ENCODE measurements around the gene SELENON. TPM values are rescaled to one million over a fixed set of nuclear protein-coding genes. Genes with fewer than 3 reads are reported as not detected.

Gene SELENON
- total RNA-seq, 1 donor from 2014 or later = 45.2 TPM

DNA sequence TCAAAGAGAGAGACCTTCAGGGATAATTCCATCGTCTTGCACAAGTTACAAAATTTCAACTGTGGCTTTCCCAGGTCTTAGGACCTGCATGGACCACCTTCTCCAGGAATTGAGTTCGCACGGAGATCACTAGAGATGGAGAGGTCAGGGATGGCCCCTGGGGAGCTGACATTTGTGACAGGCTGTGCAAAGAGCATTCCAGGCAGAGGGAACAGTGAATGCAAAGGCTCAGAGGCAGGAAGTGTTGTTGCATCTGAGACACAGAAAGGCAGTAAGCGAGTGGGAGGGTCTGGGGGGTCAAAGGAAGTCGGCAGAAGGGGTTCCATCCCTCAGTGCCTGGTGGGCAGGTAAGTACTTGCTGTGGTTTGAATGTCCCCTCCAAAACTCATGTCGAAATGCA, 9.5 kb upstream of the SELENON start:
- peaks cover 28% of the 10 kb centered on the region for H3K4me1 ChIP-seq
- no peaks in the 10 kb centered on the region for H3K9me3 ChIP-seq (replicated peaks)
- no peak overlapping the region for H3K27ac ChIP-seq (replicated peaks)
- no peak overlapping the region for H3K4me3 ChIP-seq
- TF ChIP-seq, protein P1, sequence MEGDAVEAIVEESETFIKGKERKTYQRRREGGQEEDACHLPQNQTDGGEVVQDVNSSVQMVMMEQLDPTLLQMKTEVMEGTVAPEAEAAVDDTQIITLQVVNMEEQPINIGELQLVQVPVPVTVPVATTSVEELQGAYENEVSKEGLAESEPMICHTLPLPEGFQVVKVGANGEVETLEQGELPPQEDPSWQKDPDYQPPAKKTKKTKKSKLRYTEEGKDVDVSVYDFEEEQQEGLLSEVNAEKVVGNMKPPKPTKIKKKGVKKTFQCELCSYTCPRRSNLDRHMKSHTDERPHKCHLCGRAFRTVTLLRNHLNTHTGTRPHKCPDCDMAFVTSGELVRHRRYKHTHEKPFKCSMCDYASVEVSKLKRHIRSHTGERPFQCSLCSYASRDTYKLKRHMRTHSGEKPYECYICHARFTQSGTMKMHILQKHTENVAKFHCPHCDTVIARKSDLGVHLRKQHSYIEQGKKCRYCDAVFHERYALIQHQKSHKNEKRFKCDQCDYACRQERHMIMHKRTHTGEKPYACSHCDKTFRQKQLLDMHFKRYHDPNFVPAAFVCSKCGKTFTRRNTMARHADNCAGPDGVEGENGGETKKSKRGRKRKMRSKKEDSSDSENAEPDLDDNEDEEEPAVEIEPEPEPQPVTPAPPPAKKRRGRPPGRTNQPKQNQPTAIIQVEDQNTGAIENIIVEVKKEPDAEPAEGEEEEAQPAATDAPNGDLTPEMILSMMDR (IDR thresholded peaks at IDR 0.05; ENCODE audit: borderline replicate concordance) = no peak
- DNase-seq = no peak
- H3K27me3 ChIP-seq (ENCODE audit: low read depth) = no peaks in the 10 kb centered on the region
- intact Hi-C loops (cut with micrococcal nuclease) = no loop called here
- no peaks in the 10 kb centered on the region for H3K36me3 ChIP-seq

DNA sequence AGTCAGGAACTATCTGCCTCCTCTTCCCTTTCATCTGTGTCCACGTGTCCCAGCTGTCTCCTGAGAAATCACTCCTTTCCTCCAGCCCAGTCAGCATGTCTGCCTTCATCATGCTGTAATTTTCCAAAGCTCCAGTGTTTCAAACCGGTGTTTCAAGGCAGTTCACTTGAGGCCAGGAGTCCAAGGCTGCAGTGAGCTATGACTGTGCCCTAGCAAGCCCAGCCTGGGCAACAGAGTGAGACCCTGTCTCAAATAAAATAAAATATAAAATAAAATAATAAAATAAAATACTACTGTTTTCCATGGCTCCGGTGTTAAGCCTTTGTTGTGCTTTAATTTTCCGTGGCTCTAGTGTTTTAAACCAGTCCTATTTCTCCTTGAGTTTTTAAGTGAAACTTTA, 7.9 kb upstream of the SELENON start:
- no peaks in the 10 kb centered on the region for H3K27me3 ChIP-seq (ENCODE audit: low read depth)
- H3K27ac ChIP-seq (replicated peaks) = no peak overlapping the region
- H3K9me3 ChIP-seq (replicated peaks) = no peaks in the 10 kb centered on the region
- TF ChIP-seq, protein P1 (IDR thresholded peaks at IDR 0.05; ENCODE audit: borderline replicate concordance) = no peak
- intact Hi-C loops (cut with micrococcal nuclease) = no loop called here
- no peak overlapping the region for H3K4me3 ChIP-seq
- H3K4me1 ChIP-seq = peaks cover 24% of the 10 kb centered on the region
- DNase-seq = no peak
- H3K36me3 ChIP-seq = no peaks in the 10 kb centered on the region

DNA sequence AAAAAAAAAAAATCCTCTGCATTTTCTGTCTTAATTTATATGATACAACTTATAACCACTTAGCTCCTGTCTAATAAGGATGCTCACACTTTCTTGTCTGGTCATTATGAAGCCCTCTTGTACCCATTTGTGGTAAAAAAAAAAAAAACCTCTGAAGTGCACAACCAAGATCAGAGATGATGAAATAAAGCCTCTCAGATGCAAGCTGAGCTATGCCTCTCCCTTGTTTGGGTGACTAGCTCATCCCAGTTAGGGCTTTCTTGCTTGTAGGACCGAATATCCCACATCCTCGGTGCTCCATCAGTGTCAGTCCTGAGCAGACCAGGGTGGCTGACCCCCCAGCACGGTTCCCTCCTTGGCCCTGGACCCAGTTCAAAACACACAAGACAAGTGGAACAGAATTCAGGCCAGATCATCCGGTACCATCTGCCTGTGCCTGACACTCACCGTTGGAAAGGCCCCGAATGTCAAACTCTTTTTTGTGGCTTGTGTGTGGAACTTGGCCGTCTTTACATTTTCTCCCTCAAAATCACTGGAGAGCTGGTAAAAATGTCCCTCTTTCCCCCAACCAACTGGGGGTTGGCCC, 6.3 kb upstream of the SELENON start:
- TF ChIP-seq, protein P1 (IDR thresholded peaks at IDR 0.05; ENCODE audit: borderline replicate concordance) = no peak
- Histone ChIP-seq H3K27ac (replicated peaks) (peak overlapping the region; percentile 28), H3K36me3 (no peaks in the 10 kb centered on the region), H3K27me3 (ENCODE audit: low read depth) (no peaks in the 10 kb centered on the region), H3K9me3 (replicated peaks) (no peaks in the 10 kb centered on the region), H3K4me3 (no peak overlapping the region), H3K4me1 (peaks cover 32% of the 10 kb centered on the region)
- intact Hi-C loops (cut with micrococcal nuclease) = no loop called here
- no peak for DNase-seq

DNA sequence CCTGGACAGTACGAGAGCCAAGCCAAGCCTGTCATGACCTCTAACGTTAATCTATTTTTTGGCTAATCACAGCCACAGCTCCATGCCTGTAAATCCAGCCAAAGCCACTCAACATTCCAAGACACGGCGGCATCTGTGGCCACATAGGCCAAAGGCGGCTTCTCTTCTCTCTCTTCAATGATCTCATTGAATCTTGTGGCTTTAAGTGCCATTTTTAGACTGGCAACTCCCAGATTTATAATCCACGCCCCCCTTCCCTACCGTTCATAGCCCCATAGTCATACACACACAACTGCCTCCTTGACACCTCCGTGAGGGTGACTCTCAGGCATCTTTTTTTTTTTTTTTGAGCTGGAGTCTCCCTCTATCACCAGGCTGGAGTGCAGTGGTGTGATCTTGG, 5.7 kb upstream of the SELENON start:
- Histone ChIP-seq H3K4me1 (peaks cover 39% of the 10 kb centered on the region), H3K27ac (replicated peaks) (peak overlapping the region; percentile 28), H3K9me3 (replicated peaks) (no peaks in the 10 kb centered on the region), H3K4me3 (no peak overlapping the region), H3K36me3 (no peaks in the 10 kb centered on the region), H3K27me3 (ENCODE audit: low read depth) (no peaks in the 10 kb centered on the region)
- intact Hi-C loops (cut with micrococcal nuclease) = no loop called here
- DNase-seq = no peak
- TF ChIP-seq, protein P1 (IDR thresholded peaks at IDR 0.05; ENCODE audit: borderline replicate concordance) = no peak

DNA sequence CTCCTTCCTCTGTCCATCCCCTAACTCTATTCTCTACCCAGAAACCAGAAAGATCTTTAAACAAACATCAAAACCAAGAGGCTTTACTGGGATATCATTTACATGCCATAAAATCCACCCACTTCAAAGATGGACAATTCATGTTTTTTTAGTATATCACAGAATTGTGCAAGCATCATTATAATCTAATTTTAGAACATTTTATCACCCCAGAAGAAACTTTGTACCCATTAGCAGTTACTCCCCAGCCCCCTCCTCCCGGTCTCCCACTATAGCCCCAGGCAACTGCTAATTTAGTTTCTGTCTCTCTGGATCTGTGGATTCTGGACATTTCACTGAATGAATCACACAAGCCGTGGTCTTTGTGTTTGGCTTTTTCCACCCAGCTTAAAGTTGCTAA, 4.8 kb upstream of the SELENON start:
- Histone ChIP-seq H3K27me3 (ENCODE audit: low read depth) (no peaks in the 10 kb centered on the region), H3K9me3 (replicated peaks) (no peaks in the 10 kb centered on the region), H3K4me1 (peaks cover 43% of the 10 kb centered on the region), H3K27ac (replicated peaks) (no peak overlapping the region), H3K36me3 (no peaks in the 10 kb centered on the region), H3K4me3 (no peak overlapping the region)
- no peak for DNase-seq
- TF ChIP-seq, protein P1 (IDR thresholded peaks at IDR 0.05; ENCODE audit: borderline replicate concordance) = no peak
- intact Hi-C loops (cut with micrococcal nuclease) = no loop called here

All from left ventricle myocardium inferior (tissue), 1 donor.